Measurements from ENCODE around the gene MTF1.

- TF ChIP-seq CEBPB (IDR thresholded peaks at IDR 0.05; ENCODE audit: low read depth) (no peak), CTCF (IDR thresholded peaks at IDR 0.05 in 2 of 3, conservative IDR thresholded peaks at IDR 0.05 in 1 of 3; ENCODE audit: borderline replicate concordance in 1 of 3, insufficient read depth in 1 of 3, low read depth in 2 of 3, low read length in 2 of 3) (peak; percentile 6 to 46 (median 41); a peak in 3 of 6 replicates), EZH2 (IDR thresholded peaks at IDR 0.05) (no peak), REST (IDR thresholded peaks at IDR 0.05; ENCODE audit: low read depth) (no peak), POLR2A (IDR thresholded peaks at IDR 0.05; ENCODE audit: borderline replicate concordance, extremely low read depth, insufficient read depth, insufficient read length) (no peak)
Measured at GRCh38 chr1:37875833-37876232, 16.4 kb upstream of the MTF1 start.
